ENCODE results near the gene HMGXB4.

GRCh38 chr22:35312198-35313059 is 55.1 kb downstream of the HMGXB4 start:
- TF ChIP-seq CTCF (IDR thresholded peaks at IDR 0.05) = no peak
- TF ChIP-seq EZH2 (IDR thresholded peaks at IDR 0.05; ENCODE audit: borderline replicate concordance, insufficient read depth, low read depth, low read length, poor library complexity, severe bottlenecking) = no peak

Measured in B cell (primary cell).